ENCODE data around the gene GRIK4.

DNA sequence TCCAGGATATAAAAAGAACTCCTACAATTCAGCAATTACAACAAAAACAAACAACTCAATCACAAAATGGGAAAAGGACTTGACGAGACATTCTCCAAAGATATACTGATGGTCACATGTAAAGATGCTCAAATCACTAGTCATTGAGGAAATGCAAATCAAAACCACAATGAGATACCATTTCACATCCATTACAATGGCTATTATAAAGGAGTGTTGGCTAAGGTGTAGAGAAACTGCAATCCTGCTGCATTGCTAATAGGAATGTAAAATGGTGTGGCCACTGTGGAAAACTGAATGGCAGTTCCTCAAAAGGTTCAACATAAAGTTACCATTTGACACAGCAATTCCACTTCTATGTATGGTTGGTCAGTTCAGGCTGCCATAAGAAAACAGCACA is 500.5 kb downstream of the GRIK4 start:
- TF ChIP-seq, protein P1, sequence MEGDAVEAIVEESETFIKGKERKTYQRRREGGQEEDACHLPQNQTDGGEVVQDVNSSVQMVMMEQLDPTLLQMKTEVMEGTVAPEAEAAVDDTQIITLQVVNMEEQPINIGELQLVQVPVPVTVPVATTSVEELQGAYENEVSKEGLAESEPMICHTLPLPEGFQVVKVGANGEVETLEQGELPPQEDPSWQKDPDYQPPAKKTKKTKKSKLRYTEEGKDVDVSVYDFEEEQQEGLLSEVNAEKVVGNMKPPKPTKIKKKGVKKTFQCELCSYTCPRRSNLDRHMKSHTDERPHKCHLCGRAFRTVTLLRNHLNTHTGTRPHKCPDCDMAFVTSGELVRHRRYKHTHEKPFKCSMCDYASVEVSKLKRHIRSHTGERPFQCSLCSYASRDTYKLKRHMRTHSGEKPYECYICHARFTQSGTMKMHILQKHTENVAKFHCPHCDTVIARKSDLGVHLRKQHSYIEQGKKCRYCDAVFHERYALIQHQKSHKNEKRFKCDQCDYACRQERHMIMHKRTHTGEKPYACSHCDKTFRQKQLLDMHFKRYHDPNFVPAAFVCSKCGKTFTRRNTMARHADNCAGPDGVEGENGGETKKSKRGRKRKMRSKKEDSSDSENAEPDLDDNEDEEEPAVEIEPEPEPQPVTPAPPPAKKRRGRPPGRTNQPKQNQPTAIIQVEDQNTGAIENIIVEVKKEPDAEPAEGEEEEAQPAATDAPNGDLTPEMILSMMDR (IDR thresholded peaks at IDR 0.05; ENCODE audit: insufficient read depth, low read length): no peak
- TF ChIP-seq POLR2AphosphoS5 (IDR thresholded peaks at IDR 0.05; ENCODE audit: low read depth) (no peak), GABPA (IDR thresholded peaks at IDR 0.05; ENCODE audit: low read depth) (no peak)
